SU-DHL-6 (cell line): ENCODE results near the gene MRC1.

Source experiments
- EZH2phosphoT487 ChIP-seq: fragments of 200-600 bp; sonication (generic), shearing (Covaris generic); conservative IDR thresholded peaks from 2 replicates; pipeline ENCODE4 v1.6.1; 2018; ENCODE audit warnings: mild to moderate bottlenecking, antibody characterized with exemption, low read length, moderate library complexity, mixed read lengths
- TF ChIP-seq, protein P1 (sequence below): fragments of 200-600 bp; sonication (generic); IDR thresholded peaks from one replicate; pipeline ENCODE4 v1.5.1; 2017; ENCODE audit warnings: antibody characterized with exemption, mild to moderate bottlenecking, low read length, moderate library complexity; ENCODE audit not compliant: insufficient read depth, poor library complexity, severe bottlenecking

- TF ChIP-seq, protein P1, sequence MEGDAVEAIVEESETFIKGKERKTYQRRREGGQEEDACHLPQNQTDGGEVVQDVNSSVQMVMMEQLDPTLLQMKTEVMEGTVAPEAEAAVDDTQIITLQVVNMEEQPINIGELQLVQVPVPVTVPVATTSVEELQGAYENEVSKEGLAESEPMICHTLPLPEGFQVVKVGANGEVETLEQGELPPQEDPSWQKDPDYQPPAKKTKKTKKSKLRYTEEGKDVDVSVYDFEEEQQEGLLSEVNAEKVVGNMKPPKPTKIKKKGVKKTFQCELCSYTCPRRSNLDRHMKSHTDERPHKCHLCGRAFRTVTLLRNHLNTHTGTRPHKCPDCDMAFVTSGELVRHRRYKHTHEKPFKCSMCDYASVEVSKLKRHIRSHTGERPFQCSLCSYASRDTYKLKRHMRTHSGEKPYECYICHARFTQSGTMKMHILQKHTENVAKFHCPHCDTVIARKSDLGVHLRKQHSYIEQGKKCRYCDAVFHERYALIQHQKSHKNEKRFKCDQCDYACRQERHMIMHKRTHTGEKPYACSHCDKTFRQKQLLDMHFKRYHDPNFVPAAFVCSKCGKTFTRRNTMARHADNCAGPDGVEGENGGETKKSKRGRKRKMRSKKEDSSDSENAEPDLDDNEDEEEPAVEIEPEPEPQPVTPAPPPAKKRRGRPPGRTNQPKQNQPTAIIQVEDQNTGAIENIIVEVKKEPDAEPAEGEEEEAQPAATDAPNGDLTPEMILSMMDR, result no peak
- TF ChIP-seq EZH2phosphoT487, result no peak
Observed at GRCh38 chr10:17882557-17882956, 73.4 kb downstream of the MRC1 start.
